ENCODE results near the gene MED26.

- TF ChIP-seq CTCF (IDR thresholded peaks at IDR 0.05) (no peak), POLR2A (IDR thresholded peaks at IDR 0.05) (no peak)
These were observed 7.4 kb downstream of the MED26 start for GRCh38 chr19:16620584-16620983.

Data from lower leg skin (tissue), 3 donors.